ENCODE data around the gene KMT5B.

Gene KMT5B

DNA sequence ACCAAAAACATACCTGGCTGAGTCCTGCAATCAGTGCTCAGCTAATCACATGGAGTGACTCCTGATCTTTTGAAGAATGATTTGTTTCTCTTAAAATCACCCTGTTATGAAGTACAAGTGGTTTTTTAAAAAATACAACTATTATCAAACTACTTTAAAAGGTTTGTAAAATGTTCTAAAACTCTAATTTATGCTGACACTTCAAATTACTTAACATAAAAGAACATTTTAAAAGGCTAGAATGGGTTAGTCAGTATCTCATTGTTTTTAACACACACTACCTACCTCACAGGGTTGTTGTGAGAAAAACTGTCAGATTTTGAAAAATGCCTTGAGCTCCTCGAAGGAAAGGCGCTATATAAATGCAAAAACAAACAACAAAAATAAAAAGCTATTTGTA lies 33.2 kb downstream of the KMT5B start:
- no peak for DNase-seq (ENCODE audit: low read depth in 2 of 2)

DNA sequence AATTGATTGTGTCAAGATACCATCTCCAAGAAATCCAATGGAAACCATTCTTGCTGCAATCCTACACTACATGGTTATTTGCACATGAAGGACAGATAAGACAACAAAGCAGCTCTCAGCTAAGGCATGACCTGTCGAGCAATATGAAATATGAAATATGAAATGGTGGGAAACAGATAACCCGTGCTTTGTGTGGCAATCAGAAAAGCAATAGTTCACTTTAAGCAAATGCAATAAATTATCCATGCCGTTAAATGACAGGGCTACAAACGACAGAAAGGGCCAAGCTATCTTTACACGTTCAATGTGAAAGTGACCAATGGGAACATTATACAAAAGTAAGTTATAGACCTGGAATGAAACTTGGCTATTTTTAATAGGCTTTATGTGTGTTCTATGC lies 35.2 kb downstream of the KMT5B start:
- no peak for DNase-seq (ENCODE audit: low read depth in 2 of 2)

DNA sequence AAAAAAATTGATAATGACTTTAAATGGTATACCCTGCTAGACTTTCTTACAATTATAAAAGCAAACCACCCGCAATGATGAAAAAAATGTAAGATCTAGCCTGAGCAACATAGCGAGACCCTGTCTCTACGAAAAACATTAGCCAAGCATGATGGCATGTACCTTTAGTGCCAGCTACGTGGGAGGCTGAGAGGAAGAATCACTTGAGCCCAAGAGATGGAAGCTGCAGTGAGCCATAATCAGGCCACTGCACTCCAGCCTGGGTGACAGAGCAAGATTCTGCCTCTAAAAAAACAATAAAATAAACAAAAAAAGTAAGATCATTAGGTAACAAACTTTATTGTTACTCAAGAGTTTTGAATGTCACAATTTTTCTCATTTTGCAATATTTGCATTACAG lies 39.2 kb downstream of the KMT5B start:
- no peak for DNase-seq (ENCODE audit: low read depth in 2 of 2)

DNA sequence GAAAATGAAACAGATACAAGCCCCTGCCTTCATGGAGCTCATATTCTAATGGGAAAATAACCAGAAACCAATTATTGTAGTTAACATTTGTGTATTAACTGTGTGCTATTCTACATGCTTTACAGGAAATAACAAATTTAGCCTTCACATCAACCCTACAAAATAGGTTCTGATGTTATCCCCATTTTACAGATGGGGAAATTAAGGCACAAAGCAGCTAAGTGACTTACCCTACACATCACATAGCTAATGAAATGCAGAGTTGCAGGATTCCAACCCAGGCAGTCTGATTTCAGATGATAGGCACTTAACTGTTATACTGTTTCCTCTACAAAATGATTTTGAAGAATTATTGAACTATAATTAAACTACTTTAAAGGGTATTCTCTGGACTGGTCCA lies 43.7 kb downstream of the KMT5B start:
- no peak for DNase-seq (ENCODE audit: low read depth in 2 of 2)

DNA sequence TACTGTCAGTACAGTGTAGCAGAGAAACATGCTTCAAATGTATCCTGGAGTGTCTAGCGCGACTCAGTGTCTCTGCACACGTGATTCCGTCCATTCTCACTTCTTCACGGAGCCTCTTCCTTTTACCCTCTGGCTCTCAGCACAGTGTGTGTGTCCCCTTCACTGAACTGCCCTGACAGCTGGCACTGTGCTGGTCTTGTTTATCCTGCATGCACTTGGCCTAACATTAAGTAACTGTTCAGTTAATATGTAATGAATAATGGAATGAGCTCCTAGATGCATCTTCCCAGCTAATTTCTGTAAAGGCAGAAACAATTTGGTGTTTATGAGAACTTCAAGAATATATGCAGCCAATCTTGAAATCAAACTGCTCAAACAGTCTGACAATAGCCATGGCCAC lies 44.4 kb downstream of the KMT5B start:
- no peak for DNase-seq (ENCODE audit: low read depth in 2 of 2)

DNA sequence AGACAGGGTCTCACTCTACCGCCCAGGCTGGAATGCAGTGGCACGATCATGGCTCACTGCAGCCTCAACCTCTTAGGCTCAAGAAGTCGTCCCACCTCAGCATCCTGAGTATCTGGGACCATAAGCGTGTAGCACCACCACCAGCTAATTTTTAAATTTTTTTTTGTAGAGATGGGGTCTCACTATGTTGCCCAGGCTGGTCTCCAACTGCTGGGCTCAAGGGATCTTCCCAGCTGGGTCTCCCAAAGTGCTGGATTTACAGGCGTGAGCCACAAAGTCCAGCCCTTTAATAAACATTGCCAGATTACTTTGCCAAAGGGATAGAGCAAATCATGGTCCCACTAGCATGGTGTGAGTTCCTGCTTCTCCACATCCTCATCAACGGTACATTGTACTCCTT lies 45.6 kb downstream of the KMT5B start:
- DNase-seq (ENCODE audit: low read depth in 2 of 2): no peak

DNA sequence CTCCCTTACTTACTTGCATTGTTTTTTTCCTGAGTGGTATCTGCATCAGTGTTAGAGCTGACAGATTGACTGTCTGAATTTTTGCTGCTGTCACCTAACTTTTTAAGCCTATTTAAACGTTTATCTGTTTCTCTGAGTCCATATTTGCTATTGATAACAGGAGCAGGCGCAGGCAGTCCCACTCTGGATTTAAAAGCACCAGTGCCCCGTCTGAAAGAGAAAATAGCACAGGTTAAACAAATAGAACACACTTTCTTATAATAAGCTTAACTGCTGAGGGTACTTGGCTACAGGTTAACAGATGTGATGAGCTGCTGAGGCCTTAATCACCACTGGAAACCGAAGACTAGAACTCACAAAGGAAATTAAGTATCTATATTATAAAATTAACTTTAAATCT lies 46.1 kb downstream of the KMT5B start:
- no peak for DNase-seq (ENCODE audit: low read depth in 2 of 2)

DNA sequence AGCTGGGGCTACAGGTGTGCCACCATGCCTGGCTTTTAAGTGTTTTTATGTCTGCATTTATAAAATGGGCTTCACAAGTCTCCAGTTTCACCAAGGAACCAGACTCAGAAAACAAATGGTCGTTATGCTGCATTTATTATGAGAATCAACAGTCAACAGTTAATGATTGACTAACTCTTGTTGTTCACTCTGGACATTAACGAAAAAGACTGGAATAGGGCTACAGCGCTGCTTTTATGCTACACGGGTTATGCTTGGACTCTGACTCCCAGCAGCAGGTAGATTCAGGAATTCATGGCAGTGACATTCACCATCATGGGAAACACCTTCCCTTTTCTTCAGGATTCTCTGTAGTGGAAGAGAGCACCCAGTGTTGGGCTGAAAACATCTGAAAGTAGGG lies 47.5 kb downstream of the KMT5B start:
- DNase-seq (ENCODE audit: low read depth in 2 of 2): no peak

DNA sequence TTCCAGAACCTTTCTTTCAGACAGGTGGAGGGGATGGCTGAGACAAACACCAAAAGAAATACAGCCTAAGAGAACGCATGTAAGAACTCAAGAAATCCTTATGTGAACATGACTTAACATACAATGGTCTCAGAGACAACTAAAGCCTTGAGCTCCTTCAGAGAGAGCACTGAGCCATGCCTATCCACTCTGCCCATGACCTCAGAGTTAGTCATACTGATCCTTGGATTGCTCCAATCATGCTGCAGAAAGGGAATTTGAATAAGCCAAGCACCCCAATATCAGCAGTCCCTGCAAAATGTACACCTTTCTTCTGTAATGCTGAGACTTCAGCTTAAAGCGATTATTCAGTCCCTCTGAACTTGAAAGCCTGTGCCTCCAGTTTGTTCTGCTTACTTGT lies 48.7 kb downstream of the KMT5B start:
- no peak for DNase-seq (ENCODE audit: low read depth in 2 of 2)

DNA sequence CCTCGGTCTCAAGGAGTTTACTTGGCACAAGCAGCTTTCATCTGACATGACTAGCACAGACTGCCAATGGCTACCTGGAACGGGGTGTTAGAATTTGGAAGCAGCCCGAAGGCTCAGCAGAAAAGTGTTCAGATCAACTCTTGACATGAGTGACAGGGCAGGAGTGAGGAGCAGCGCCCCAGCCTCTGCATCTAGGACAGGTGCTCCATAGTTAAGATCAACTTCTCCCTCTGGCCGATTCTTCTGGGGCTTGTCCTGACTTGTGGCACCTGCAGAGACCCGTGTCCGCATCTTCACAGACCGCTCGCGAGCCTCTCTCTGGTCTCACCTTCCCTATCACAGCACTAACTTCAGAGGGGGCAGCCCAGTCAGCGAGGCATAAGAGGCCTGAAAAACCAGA lies 49.4 kb downstream of the KMT5B start:
- no peak for DNase-seq (ENCODE audit: low read depth in 2 of 2)

DNA sequence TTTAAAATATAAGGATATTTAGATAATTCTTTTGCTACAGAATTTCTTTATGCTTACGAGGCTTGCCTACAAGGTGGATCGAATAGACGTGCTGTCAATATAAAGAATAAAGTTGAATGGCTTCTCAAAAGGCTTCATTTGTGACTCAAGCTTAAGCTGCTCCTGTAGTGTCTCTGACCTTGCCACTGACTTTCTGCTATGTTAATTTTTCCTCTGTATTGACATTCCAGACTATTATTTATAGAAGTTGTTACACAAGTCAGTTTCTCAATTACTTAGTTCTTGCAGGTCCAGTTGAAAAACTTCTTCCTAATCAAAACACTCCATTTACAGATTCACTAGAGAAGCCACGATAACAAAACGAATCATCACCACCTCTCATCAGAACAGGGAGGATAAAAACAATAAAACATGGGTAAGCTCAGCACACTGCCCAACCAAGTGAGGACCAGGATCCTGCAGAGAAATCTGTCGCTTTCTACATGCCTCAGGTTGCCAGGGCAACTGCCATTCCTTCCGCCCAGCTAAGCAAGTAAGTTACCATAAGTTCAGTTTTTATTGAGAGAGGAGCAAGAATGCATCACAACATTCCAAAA lies 52.9 kb downstream of the KMT5B start:
- no peak for DNase-seq (ENCODE audit: low read depth in 2 of 2)

DNA sequence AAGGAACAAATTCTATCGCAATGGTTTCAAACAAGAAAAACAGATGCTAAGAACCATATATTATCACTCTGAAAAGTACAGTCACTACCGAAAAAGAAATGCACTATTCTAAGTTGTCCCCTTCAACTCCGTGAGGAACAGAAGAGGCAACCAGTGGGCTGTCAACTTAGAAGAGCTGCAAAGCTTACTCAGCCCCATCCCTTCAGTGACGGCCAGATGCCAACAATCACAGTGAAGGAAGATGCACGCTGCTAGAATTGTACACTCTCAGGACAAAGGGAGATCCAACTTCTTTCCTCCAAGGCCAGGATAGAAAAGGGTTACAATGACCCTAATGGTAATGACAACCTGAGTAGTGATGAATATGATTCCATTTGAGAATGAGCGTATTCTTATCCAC lies 53.4 kb downstream of the KMT5B start:
- no peak for DNase-seq (ENCODE audit: low read depth in 2 of 2)

DNA sequence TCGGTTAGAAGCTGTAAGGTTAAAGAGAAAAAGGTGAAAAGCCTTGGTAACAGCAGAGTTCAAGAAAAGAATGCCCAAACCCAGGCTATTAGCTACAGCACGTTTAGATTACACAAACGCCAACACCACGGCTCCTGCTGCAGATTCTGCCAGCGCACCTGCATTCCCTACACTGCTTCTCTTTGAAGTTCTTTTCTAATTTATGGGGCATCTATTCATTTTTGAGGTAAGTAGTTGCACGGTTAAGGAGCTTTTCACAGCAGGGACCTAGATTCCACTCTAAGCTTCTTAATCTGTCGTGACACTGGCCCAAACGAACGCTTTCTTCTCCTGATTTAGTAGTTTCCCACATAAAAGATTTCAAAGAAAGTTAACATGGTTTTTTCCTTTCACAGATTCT lies 53.9 kb downstream of the KMT5B start:
- DNase-seq (ENCODE audit: low read depth in 2 of 2): no peak

DNA sequence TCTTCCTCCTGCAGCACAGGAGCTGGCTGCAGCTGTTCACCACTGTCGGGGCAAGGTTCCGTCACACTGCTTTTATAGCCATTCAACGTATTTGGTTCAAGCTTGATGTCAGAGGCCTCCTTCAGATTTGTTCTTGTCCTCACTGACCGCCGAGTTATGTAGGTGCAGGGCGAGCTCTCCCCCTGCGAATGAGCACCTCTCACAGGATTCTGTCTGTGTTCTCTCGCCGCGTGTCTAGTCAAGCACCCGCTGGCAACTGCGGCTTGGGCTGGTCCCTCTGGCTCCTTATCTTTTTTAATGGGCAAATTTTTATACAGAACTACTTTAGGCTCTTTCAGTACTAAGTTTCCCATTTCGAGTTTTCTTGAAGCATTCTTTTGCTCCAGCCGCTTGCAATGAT lies 54.5 kb downstream of the KMT5B start:
- DNase-seq (ENCODE audit: low read depth in 2 of 2): no peak

DNA sequence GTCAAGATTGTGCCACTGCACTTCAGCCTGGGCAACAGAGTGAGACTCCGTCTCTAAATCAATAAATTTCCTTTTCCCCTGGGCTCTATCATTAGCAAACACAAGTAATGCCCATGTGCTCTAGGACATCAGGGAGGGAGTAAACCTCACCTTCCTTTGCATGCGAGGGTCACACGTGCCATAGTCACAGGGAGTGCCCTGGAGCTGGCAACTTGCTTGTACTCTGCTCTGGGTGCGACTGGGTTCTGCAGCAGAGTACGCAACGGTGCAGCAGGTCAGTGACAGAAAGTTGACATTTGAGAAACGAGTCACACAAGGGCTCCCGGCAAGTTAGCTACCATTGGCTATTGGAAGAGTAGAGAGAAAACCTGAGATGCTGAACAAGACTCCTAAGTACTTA lies 59.4 kb downstream of the KMT5B start:
- DNase-seq (ENCODE audit: low read depth in 2 of 2): no peak

DNA sequence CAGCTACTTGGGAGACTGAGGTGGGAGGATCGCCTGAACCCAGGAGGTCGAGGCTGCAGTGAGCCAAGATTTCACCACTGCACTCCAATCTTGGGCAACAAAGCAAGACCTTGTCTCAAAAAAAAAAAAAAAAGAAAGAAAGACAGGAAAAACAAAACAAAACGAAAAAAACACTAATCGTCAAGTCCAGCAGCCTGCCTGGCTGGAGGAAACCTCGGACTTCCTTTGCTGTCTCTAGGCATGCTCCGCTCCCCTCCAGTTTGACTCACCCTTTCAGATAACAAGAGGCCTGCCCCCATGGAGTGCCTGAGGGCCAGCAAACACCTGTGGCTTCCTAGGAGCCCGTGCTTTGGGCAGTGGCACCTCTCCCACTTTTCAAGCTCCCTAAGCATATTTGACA lies 63.1 kb downstream of the KMT5B start:
- no peak for DNase-seq (ENCODE audit: low read depth in 2 of 2)

DNA sequence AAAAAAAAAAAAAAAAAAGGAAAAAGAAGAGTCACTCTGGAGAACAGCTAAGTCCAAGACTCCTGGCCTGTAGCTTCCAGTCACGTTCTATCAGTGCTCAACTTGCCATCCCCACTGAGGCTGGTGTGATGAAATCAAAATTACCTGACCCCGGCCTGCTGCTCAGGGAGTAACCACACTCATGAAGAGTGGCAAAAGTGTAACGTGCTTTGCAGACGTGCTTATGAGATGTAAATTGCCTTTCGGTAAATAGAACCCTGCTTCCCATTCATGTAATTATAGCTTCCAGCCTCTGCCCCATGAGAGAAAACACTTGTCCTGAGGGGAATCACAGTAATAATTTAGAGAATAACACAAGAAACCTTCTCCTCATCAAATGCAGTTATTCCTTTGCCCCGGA lies 63.7 kb downstream of the KMT5B start:
- DNase-seq (ENCODE audit: low read depth in 2 of 2): no peak

DNA sequence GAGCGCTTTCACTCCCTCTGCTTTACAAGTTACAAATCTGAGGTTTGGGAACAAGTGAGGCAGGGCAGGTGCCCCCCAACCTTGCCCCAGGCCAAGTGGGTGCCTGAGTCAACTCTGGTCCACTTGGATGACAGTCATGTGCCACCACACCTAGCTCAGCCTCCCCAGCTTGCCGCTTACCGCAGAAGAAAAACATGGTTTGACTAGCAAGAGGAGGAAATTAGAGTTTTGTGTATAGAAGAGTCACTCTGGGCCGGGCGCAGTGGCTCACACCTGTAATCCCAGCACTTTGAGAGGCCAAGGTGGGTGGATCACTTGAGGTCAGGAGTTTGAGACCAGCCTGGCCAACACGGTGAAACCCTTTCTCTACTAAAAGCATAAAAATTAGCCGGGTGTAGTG lies 64.2 kb downstream of the KMT5B start:
- no peak for DNase-seq (ENCODE audit: low read depth in 2 of 2)

DNA sequence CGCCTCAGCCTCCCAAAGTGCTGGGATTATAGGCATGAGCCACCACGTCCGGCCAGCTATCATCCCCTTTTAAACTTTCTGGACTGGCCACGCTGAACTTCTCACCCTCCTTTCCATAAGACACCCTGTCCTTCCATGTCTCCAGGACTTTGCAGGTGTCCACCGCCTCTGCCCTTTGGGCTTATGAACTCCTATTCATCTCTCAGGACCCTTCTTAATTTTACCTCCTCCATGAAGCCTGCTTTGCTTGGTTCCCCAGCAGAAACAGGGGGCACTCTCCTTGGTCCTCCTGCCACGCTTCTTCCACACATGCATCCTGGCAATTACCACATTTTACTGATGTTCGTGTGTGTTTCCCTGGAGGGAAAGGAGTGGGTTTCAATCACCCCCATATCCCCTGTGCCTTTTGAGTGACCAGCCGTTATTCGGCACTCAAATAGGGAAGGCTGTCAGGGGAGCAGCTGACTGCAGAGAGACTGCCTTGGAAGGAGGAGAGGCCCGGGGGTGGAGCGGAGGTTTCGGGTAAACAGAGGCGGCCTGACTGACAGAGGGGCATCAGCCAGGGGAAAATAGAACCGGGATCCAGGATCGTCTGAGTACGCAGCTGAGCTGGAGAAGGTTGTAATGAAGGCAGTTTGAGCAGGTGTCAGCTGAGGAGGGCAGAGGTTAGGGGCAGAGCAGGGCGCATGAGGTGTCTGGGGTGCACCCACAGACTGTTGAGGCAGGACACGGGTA lies 64.9 kb downstream of the KMT5B start:
- no peak for DNase-seq (ENCODE audit: low read depth in 2 of 2)

DNA sequence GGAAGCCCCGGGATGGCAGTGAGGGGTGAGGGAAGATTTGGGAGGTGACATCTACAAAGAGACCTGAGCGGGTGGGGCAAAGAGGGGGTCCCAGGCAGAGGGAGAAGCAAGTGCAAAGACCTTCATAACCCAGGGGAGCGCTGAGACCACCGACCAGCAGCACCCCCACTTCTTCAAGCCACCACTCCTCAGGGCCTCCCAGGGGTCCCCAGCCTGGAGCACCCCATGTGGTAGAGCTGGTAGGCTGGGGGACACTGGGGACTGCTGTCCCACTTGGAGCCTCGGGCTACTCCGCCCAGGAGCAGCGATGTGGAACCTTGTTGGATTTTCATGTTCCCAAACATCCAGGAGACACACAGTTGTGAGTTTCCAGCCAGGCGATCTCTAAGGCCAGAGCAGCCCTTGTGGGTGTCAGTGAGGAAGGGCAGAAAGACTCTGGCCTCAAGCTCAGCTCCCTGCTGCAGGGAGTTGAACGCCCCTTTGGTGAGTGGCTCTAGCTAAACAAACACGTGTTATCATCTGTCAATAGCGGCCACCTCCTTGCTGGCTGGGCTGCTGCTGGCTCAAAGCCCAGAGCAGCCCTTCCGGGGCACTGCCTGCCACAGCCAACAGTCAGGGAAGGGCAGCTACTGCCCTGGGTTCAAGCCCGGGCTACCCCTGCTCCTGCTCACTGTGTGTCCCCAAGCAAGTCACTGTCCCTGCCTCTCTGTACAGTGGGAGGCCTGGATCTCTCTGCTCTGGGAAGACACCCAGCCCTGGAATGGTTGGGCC lies 66.2 kb downstream of the KMT5B start:
- no peak for DNase-seq (ENCODE audit: low read depth in 2 of 2)

DNA sequence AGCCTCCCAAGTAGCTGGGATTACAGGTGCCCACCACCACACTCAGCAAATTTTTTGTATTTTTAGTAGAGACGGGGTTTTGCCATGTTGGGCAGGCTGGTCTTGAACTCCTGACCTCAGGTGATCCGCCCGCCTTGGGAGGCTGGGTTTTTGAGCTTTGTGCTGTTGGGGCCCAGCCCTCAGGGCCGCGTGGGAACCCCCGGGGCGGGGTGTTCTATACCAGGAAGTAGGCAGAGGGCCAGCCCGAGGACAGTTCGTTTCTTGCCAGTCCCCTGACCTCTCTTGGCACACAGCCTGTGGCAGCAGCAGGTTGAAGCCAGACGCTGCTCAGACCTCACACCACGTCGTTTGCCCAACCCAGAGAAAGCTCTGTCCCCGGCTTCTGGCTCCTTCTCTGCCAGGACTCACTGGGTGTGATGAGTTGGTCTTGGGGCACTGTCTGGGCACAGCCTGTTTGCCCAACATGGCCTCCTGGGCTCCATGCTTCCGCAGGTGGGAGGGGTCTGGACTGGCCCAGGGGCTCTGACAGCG lies 67.0 kb downstream of the KMT5B start:
- no peak for DNase-seq (ENCODE audit: low read depth in 2 of 2)

DNA sequence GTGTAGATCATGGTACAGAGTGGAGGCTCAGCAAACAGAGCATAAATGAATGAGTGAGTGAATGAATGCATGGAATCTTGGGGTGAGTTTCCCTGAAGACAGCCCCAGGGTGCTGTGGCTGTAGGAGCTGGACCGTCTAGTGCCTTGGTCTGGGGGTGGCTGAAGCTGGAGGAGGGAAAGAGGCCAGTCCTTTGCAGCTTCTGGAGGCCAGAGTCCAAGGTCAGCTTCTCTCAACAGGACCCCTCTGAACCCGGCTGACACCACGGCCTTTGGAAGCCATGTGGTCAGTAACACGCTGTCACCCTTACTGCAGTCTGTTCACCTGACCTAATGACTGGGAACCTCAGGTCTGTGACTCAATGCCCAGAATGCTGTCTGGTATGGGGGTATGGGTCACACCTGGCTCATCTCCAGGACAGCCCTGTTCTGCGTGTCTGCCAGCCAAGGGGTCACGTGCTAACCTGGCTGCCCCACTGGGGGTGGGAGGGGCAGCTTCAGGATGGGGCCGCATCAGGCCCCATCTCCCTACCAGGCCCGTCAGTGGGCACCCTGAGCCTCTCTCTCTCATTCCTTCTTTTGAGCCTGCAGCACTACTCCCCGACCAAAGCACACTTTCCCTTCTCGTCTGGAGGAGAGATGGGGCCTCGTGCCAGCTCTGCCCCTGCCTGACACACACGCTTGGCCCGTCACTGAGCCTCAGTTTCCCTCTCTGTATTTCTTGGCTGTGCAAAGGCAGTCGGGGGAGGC lies 67.8 kb downstream of the KMT5B start:
- no peak for DNase-seq (ENCODE audit: low read depth in 2 of 2)
